ENCODE results near the gene DSCAM. TPM values are rescaled to one million over a fixed set of nuclear protein-coding genes. Genes with fewer than 3 reads are reported as not detected.

The DSCAM gene
- total RNA-seq, 4 donors from 2014 or later, result 0.04 to 0.06 TPM; not detected in 2

DNA sequence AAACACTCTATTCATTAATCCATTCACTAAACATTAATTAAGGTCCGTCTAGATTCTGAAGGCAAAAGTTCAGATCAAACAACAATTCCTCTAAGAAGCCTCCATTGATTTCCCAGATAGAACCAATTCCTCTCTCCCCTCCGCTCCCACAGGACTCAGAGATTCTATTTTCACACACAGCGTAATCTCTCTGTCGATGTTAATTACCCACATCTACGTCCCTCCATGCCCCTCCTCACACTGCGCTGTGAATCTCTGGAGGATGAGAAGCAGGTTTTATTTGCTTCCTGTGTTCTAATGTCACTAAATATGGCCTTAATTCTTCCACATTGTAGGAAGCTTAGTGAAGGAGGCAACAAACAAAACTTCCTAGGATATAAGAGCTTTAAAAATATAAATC, 306.7 kb downstream of the DSCAM start:
- no peak for TF ChIP-seq POLR2A (IDR thresholded peaks at IDR 0.05)
- TF ChIP-seq, protein P1, sequence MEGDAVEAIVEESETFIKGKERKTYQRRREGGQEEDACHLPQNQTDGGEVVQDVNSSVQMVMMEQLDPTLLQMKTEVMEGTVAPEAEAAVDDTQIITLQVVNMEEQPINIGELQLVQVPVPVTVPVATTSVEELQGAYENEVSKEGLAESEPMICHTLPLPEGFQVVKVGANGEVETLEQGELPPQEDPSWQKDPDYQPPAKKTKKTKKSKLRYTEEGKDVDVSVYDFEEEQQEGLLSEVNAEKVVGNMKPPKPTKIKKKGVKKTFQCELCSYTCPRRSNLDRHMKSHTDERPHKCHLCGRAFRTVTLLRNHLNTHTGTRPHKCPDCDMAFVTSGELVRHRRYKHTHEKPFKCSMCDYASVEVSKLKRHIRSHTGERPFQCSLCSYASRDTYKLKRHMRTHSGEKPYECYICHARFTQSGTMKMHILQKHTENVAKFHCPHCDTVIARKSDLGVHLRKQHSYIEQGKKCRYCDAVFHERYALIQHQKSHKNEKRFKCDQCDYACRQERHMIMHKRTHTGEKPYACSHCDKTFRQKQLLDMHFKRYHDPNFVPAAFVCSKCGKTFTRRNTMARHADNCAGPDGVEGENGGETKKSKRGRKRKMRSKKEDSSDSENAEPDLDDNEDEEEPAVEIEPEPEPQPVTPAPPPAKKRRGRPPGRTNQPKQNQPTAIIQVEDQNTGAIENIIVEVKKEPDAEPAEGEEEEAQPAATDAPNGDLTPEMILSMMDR (IDR thresholded peaks at IDR 0.05), result no peak
- intact Hi-C loops (cut with DNase I), result no loop called here
- 71 to 79% methylated on average over 6 of the region's 6 CpGs for WGBS, 2 donors

DNA sequence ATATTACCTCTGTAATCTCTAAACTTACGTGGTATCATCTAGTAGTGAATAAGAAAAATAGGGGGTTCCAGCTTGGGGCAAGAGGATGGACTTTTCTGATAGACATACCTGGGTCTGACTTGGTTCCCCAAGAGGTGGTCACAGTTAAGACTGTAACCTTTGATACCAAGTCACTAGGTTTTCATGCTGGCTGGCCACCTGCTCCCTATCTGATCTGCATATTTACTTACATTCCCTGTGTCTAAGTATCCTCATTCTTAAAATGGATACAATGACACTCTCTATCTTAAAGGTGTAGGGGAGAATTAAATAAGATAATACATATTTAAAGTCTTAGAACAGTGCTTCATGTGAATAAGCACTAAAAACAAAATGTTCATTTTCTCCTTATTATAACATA, 312.1 kb downstream of the DSCAM start:
- intact Hi-C loops (cut with DNase I), result no loop called here
- H3K4me3 ChIP-seq, result no peak overlapping the region
- no peak for TF ChIP-seq POLR2A (IDR thresholded peaks at IDR 0.05)
- TF ChIP-seq, protein P1 (IDR thresholded peaks at IDR 0.05), result no peak
- no peak for DNase-seq
- no peaks in the 10 kb centered on the region for H3K36me3 ChIP-seq
- no peaks in the 10 kb centered on the region for H3K9me3 ChIP-seq
- no peaks in the 10 kb centered on the region for H3K27me3 ChIP-seq
- no peaks in the 10 kb centered on the region for H3K4me1 ChIP-seq
- no peak overlapping the region for H3K27ac ChIP-seq
- WGBS, 2 donors, result 54 to 63% methylated on average over 1 of the region's 1 CpG

More for the DNA sequence above, 306.7 kb downstream of the DSCAM start:
- Histone ChIP-seq H3K27ac (no peak overlapping the region), H3K27me3 (no peaks in the 10 kb centered on the region), H3K9me3 (peaks cover 0 to 14% (median 9%) of the 10 kb centered on the region in 3 donors), H3K36me3 (no peaks in the 10 kb centered on the region), H3K4me3 (no peak overlapping the region), H3K4me1 (no peaks in the 10 kb centered on the region)
- no peak for DNase-seq

DNA sequence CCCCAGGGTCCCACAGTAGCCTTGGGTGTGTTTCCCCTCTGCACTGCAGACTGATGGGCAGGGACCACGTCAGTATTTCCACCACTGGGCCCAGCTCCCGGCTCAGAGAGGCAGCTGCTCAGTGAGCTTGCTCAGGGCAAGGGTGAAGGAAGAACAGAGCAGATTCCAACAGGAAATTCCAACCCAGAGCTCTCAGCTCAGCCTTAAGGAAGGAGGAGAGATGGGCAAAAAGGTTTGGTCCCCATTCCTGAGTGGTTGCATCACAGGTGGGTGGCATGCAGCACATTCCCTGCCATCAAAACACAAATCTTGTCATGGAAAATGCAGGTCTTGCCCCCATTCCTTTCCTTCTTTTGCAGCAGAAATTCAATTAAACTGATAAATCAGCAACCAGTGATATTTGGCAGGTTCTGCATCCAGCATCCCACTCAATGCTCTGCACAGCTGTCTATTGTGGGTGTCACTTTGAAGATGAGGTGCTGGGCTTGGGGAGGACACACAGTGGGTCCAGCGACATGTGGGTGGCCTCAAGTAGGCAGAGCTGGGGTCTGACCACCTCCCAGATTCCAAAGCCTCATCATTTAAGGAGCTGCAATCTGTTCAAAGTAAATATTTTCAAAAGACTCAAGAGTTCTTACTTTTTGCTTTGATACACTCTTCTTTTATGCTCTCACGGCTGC, 315.4 kb downstream of the DSCAM start:
- Histone ChIP-seq H3K4me1 (no peaks in the 10 kb centered on the region), H3K9me3 (peaks cover 0 to 2% (median 0%) of the 10 kb centered on the region in 3 donors), H3K36me3 (no peaks in the 10 kb centered on the region), H3K4me3 (no peak overlapping the region), H3K27ac (no peak overlapping the region), H3K27me3 (no peaks in the 10 kb centered on the region)
- TF ChIP-seq, protein P1 (IDR thresholded peaks at IDR 0.05), result no peak
- no peak for TF ChIP-seq POLR2A (IDR thresholded peaks at IDR 0.05)
- intact Hi-C loops (cut with DNase I), result no loop called here
- 16 to 30% methylated on average over 2 of the region's 4 CpGs for WGBS, 2 donors
- no peak for DNase-seq

DNA sequence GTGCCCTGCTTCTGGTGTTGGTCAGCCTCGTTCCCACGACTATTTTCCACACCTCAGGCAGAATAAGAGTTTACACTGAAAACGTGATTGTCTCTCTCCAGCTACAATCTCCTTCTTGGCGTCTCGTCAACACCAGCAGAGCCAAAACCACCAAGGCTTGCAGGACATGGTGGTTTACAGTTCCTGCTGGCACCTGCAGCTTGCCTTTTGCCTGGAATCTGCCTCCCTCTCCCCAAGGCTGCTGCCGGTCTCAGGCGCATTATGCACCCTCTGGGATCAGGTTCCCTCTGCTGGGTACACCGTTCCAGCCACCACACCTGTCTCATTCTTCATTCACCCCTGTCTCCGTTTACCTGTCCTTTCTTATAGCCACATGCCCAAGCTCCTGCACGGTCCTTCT, 315.9 kb downstream of the DSCAM start:
- Histone ChIP-seq H3K4me1 (no peaks in the 10 kb centered on the region), H3K27ac (no peak overlapping the region), H3K36me3 (no peaks in the 10 kb centered on the region), H3K27me3 (no peaks in the 10 kb centered on the region), H3K9me3 (peaks cover 0 to 2% (median 0%) of the 10 kb centered on the region in 3 donors), H3K4me3 (no peak overlapping the region)
- TF ChIP-seq, protein P1 (IDR thresholded peaks at IDR 0.05), result no peak
- no peak for TF ChIP-seq POLR2A (IDR thresholded peaks at IDR 0.05)
- WGBS, 2 donors, result 66 to 82% methylated on average over 10 of the region's 10 CpGs
- DNase-seq, result no peak
- intact Hi-C loops (cut with DNase I), result no loop called here

DNA sequence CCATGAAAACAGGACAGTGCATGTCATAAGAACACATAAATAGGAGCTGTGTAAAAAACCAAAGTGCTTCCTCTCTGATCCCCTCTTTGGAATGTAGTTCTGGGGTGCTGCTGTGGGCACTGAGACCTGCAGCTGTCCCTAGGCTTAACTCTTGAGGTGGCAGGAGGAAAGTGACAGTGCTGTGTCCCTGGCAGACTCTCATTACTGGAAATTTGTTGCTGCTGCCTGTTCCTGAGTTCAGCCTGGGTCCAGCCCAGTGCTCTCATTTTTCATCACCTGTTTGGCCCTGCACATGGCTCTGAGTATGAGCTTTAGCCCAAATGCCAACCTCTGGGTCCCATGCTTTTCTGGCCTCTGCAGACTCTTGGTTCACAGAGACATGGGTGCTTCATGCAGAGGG, 329.3 kb downstream of the DSCAM start:
- DNase-seq, result no peak
- no peaks in the 10 kb centered on the region for H3K27me3 ChIP-seq
- intact Hi-C loops (cut with DNase I), result no loop called here
- H3K27ac ChIP-seq, result no peak overlapping the region
- H3K9me3 ChIP-seq, result no peaks in the 10 kb centered on the region
- no peaks in the 10 kb centered on the region for H3K4me1 ChIP-seq
- H3K4me3 ChIP-seq, result no peak overlapping the region
- H3K36me3 ChIP-seq, result no peaks in the 10 kb centered on the region
- TF ChIP-seq, protein P1 (IDR thresholded peaks at IDR 0.05), result no peak
- TF ChIP-seq POLR2A (IDR thresholded peaks at IDR 0.05), result no peak
